WTC11 (cell line): ENCODE results near the gene ZMIZ1. TPM values are rescaled to one million over a fixed set of nuclear protein-coding genes. Genes with fewer than 3 reads are reported as not detected.

Source experiments
- ATAC-seq: fragments of 200-7000 bp; cut with Tn5 transposase; 2 replicates; pipeline ENCODE4 v1.10.0; 2021; ENCODE audit warnings: mild to moderate bottlenecking, moderate library complexity
- CTCF ChIA-PET: fragments of 300-600 bp; sonication (Branson Sonifier 250); formaldehyde crosslinking; loops from one replicate; lab custom pipeline; 2021; ENCODE audit warnings: antibody characterized with exemption; lab: Charles Lee
- POLR2A ChIA-PET: fragments of 350-600 bp; sonication (Branson Sonifier 250); formaldehyde crosslinking; loops from one replicate; lab custom pipeline; 2021; ENCODE audit warnings: antibody characterized with exemption; lab: Charles Lee
- DNase-seq: peaks from one replicate; pipeline ENCODE4 v3.0.0; 2021; ENCODE audit warnings: low spot score
- H3K27ac Mint-ChIP-seq: 2 replicates; pipeline ENCODE4 v1.8.0; 2021; ENCODE audit warnings: mixed read lengths
- H3K27me3 Mint-ChIP-seq: 2 replicates; pipeline ENCODE4 v1.8.0; 2021; ENCODE audit warnings: low read depth, mild to moderate bottlenecking, moderate library complexity, mixed read lengths
- H3K36me3 Mint-ChIP-seq: 2 replicates; pipeline ENCODE4 v1.8.0; 2021; ENCODE audit warnings: mixed read lengths
- H3K4me1 Mint-ChIP-seq: 2 replicates; pipeline ENCODE4 v1.8.0; 2022; ENCODE audit warnings: mixed read lengths
- H3K4me3 Mint-ChIP-seq: 2 replicates; pipeline ENCODE4 v1.8.0; 2021; ENCODE audit warnings: mild to moderate bottlenecking, moderate library complexity, mixed read lengths
- H3K9me3 Mint-ChIP-seq: 2 replicates; pipeline ENCODE4 v1.8.0; 2021; ENCODE audit warnings: mixed read lengths
- ATF3 ChIP-seq: sonication (generic); formaldehyde crosslinking; conservative IDR thresholded peaks from 2 replicates; pipeline ENCODE4 v1.8.1; 2022; ENCODE audit warnings: mild to moderate bottlenecking, missing genetic modification reagents
- CTCF ChIP-seq: fragments of 200-600 bp; IDR thresholded peaks from 2 replicates; pipeline ENCODE4 v1.8.0; 2022; ENCODE audit warnings: antibody characterized with exemption
- ERG ChIP-seq: fragments of 250-450 bp; sonication (Bioruptor Pico); IDR thresholded peaks from 2 replicates; pipeline ENCODE4 v1.8.0; 2021; ENCODE audit warnings: mild to moderate bottlenecking
- MXD4 ChIP-seq: fragments of 250-450 bp; sonication (Bioruptor Pico); IDR thresholded peaks from 2 replicates; pipeline ENCODE4 v1.8.0; 2021; ENCODE audit warnings: mild to moderate bottlenecking, moderate library complexity, borderline replicate concordance
- NFATC4 ChIP-seq: fragments of 250-450 bp; sonication (Bioruptor Pico); IDR thresholded peaks from 2 replicates; pipeline ENCODE4 v1.9.0; 2021; ENCODE audit warnings: mild to moderate bottlenecking
- NFE2L1 ChIP-seq: sonication (generic); formaldehyde crosslinking; IDR thresholded peaks from 2 replicates; pipeline ENCODE4 v1.8.1; 2023; ENCODE audit warnings: missing genetic modification reagents
- NR3C1 ChIP-seq: sonication (generic); formaldehyde crosslinking; conservative IDR thresholded peaks from 2 replicates; pipeline ENCODE4 v1.8.1; 2023; ENCODE audit warnings: low read depth, mild to moderate bottlenecking, missing genetic modification reagents
- PRDM15 ChIP-seq: sonication (generic); formaldehyde crosslinking; IDR thresholded peaks from 2 replicates; pipeline ENCODE4 v1.8.0; 2022; ENCODE audit warnings: missing genetic modification reagents
- PRRX2 ChIP-seq: fragments of 250-450 bp; sonication (Bioruptor Pico); IDR thresholded peaks from 2 replicates; pipeline ENCODE4 v1.8.0; 2021; ENCODE audit warnings: mild to moderate bottlenecking
- TCF7 ChIP-seq: sonication (generic); formaldehyde crosslinking; IDR thresholded peaks from 2 replicates; pipeline ENCODE4 v1.8.0; 2022; ENCODE audit warnings: mild to moderate bottlenecking, low read depth, missing genetic modification reagents, moderate library complexity
- TP53 ChIP-seq: sonication (generic); formaldehyde crosslinking; IDR thresholded peaks from 2 replicates; pipeline ENCODE4 v1.8.1; 2023; ENCODE audit warnings: mild to moderate bottlenecking, missing genetic modification reagents
- USF1 ChIP-seq: sonication (generic); formaldehyde crosslinking; IDR thresholded peaks from 2 replicates; pipeline ENCODE4 v1.8.0; 2022; ENCODE audit warnings: mild to moderate bottlenecking, missing genetic modification reagents
- USF2 ChIP-seq: sonication (generic); formaldehyde crosslinking; IDR thresholded peaks from 2 replicates; pipeline ENCODE4 v1.8.1; 2023; ENCODE audit warnings: mild to moderate bottlenecking, missing genetic modification reagents, moderate library complexity
- ZBTB21 ChIP-seq: sonication (generic); formaldehyde crosslinking; IDR thresholded peaks from 2 replicates; pipeline ENCODE4 v1.8.1; 2023; ENCODE audit warnings: mild to moderate bottlenecking, missing genetic modification reagents, borderline replicate concordance
- total RNA-seq: library from RNA; stranded (reverse); gene quantifications from 3 replicates; pipeline ENCODE4 v1.2.3, GENCODE V29; 2021
- TF ChIP-seq, protein P1 (sequence below): sonication (generic); formaldehyde crosslinking; IDR thresholded peaks from 2 replicates; pipeline ENCODE4 v1.8.0; 2022; ENCODE audit warnings: mild to moderate bottlenecking, missing genetic modification reagents
- TF ChIP-seq, protein P2 (sequence below): fragments of 250-450 bp; sonication (Bioruptor Pico); IDR thresholded peaks from 2 replicates; pipeline ENCODE4 v1.9.0; 2021; ENCODE audit warnings: mild to moderate bottlenecking, borderline replicate concordance

Gene ZMIZ1
- total RNA-seq, 1 experiment from 2014 or later = 44.4 TPM

DNA sequence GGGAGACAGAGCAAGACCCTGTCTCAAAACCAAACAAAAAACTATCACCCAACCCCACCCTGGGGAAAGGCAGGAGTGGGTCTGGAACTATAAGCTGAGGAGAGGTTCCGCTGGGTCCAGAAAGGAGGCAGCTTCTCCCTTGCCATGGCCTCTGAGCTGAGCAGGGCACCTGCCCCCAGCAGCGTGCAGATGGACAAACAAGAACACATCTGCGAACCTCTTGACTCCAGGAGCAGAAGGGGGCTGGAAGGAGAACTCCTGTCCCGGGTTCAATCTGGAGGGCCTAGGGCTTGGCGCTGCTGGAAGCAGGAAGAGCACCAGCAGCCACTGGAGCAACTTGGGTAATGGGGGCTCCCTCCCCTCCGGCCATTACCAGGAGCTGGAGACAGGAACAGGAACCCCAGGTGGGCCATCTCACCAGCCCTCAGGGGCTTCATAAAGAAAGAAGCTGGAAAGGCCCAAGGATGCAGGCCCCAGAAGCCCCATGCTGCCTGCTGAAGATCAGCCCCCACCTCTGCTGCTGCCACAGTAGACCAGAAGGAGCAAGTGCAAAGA is 259.5 kb downstream of the ZMIZ1 start:
- no peak overlapping the region for H3K27ac Mint-ChIP-seq
- ATAC-seq = no peak
- CTCF ChIA-PET = interaction anchor here (0.9 kb wide), 1 partner anchor 159 kb away, joined by 3 read pairs; no protein-coding TSS in a partner anchor

More for the DNA sequence above, 259.5 kb downstream of the ZMIZ1 start:
- Mint-ChIP-seq H3K27me3 (peaks cover 5% of the 10 kb centered on the region), H3K9me3 (peaks cover 5% of the 10 kb centered on the region), H3K4me1 (no peaks in the 10 kb centered on the region), H3K4me3 (no peak overlapping the region), H3K36me3 (peaks cover 4% of the 10 kb centered on the region; the same call in 1 of the 2 replicates)
- TF ChIP-seq CTCF (no peak), ATF3 (CRISPR knock-in tag) (no peak), TCF7 (CRISPR knock-in tag) (no peak), MXD4 (CRISPR knock-in tag) (no peak), ERG (CRISPR knock-in tag) (no peak), NR3C1 (CRISPR knock-in tag) (no peak), TP53 (CRISPR knock-in tag) (no peak), PRDM15 (CRISPR knock-in tag) (no peak), USF1 (CRISPR knock-in tag) (no peak), PRRX2 (no peak), USF2 (CRISPR knock-in tag) (no peak), NFE2L1 (CRISPR knock-in tag) (no peak), NFATC4 (no peak), ZBTB21 (no peak)
- TF ChIP-seq, protein P1, sequence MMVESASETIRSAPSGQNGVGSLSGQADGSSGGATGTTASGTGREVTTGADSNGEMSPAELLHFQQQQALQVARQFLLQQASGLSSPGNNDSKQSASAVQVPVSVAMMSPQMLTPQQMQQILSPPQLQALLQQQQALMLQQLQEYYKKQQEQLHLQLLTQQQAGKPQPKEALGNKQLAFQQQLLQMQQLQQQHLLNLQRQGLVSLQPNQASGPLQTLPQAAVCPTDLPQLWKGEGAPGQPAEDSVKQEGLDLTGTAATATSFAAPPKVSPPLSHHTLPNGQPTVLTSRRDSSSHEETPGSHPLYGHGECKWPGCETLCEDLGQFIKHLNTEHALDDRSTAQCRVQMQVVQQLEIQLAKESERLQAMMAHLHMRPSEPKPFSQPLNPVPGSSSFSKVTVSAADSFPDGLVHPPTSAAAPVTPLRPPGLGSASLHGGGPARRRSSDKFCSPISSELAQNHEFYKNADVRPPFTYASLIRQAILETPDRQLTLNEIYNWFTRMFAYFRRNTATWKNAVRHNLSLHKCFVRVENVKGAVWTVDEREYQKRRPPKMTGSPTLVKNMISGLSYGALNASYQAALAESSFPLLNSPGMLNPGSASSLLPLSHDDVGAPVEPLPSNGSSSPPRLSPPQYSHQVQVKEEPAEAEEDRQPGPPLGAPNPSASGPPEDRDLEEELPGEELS (CRISPR knock-in tag) = no peak
- TF ChIP-seq, protein P2, sequence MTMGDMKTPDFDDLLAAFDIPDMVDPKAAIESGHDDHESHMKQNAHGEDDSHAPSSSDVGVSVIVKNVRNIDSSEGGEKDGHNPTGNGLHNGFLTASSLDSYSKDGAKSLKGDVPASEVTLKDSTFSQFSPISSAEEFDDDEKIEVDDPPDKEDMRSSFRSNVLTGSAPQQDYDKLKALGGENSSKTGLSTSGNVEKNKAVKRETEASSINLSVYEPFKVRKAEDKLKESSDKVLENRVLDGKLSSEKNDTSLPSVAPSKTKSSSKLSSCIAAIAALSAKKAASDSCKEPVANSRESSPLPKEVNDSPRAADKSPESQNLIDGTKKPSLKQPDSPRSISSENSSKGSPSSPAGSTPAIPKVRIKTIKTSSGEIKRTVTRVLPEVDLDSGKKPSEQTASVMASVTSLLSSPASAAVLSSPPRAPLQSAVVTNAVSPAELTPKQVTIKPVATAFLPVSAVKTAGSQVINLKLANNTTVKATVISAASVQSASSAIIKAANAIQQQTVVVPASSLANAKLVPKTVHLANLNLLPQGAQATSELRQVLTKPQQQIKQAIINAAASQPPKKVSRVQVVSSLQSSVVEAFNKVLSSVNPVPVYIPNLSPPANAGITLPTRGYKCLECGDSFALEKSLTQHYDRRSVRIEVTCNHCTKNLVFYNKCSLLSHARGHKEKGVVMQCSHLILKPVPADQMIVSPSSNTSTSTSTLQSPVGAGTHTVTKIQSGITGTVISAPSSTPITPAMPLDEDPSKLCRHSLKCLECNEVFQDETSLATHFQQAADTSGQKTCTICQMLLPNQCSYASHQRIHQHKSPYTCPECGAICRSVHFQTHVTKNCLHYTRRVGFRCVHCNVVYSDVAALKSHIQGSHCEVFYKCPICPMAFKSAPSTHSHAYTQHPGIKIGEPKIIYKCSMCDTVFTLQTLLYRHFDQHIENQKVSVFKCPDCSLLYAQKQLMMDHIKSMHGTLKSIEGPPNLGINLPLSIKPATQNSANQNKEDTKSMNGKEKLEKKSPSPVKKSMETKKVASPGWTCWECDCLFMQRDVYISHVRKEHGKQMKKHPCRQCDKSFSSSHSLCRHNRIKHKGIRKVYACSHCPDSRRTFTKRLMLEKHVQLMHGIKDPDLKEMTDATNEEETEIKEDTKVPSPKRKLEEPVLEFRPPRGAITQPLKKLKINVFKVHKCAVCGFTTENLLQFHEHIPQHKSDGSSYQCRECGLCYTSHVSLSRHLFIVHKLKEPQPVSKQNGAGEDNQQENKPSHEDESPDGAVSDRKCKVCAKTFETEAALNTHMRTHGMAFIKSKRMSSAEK (CRISPR knock-in tag) = no peak
- POLR2A ChIA-PET = no interaction called here
- DNase-seq = no peak
